ENCODE data around the gene TMCC2. TPM values are rescaled to one million over a fixed set of nuclear protein-coding genes. Genes with fewer than 3 reads are reported as not detected.

Gene TMCC2
- total RNA-seq, 1 donor from 2014 or later: 7.1 TPM

GRCh38 chr1:205286335-205286950 is 58.7 kb downstream of the TMCC2 start:
- no peak overlapping the region for H2AFZ ChIP-seq (replicated peaks)
- no peaks in the 10 kb centered on the region for H3K9me3 Mint-ChIP-seq
- H3K36me3 Mint-ChIP-seq: no peaks in the 10 kb centered on the region
- H3K4me3 Mint-ChIP-seq: peak overlapping the region; percentile 60
- peaks cover 34% of the 10 kb centered on the region for H3F3A ChIP-seq (ENCODE audit: low read depth)
- H3K4me1 Mint-ChIP-seq: peaks cover 65% of the 10 kb centered on the region
- H3K27me3 Mint-ChIP-seq (ENCODE audit: insufficient read depth, low read depth): peaks cover 6% of the 10 kb centered on the region
- no peaks in the 10 kb centered on the region for H3K36me3 ChIP-seq
- H3K27ac ChIP-seq: no peak overlapping the region
- no peak overlapping the region for H3K9ac ChIP-seq
- H3K4me1 ChIP-seq: peaks cover 51% of the 10 kb centered on the region
- no peak for DNase-seq (ENCODE audit: low spot score)
- no peaks in the 10 kb centered on the region for H3K79me2 ChIP-seq (ENCODE audit: low read depth)
- no peaks in the 10 kb centered on the region for H3K27me3 ChIP-seq
- H3K9me3 ChIP-seq (ENCODE audit: low read depth): no peaks in the 10 kb centered on the region
- no peak overlapping the region for H3K4me2 ChIP-seq
- no peak overlapping the region for H3K4me3 ChIP-seq
- H3K27ac Mint-ChIP-seq: peak overlapping the region; percentile 98
- H4K20me1 ChIP-seq (ENCODE audit: low read depth): no peaks in the 10 kb centered on the region
- TF ChIP-seq EZH2phosphoT487 (IDR thresholded peaks at IDR 0.05): no peak
- TF ChIP-seq EZH2 (IDR thresholded peaks at IDR 0.05): no peak
- TF ChIP-seq CTCF (IDR thresholded peaks at IDR 0.05): no peak

GRCh38 chr1:205287076-205287475 is 59.3 kb downstream of the TMCC2 start:
- no peaks in the 10 kb centered on the region for H4K20me1 ChIP-seq (ENCODE audit: low read depth)
- no peaks in the 10 kb centered on the region for H3K36me3 Mint-ChIP-seq
- H3K27me3 Mint-ChIP-seq (ENCODE audit: insufficient read depth, low read depth): peaks cover 6% of the 10 kb centered on the region
- H3K27ac ChIP-seq: no peak overlapping the region
- H3K27ac Mint-ChIP-seq: peak overlapping the region; percentile 25
- peaks cover 51% of the 10 kb centered on the region for H3K4me1 ChIP-seq
- TF ChIP-seq EZH2phosphoT487 (IDR thresholded peaks at IDR 0.05): no peak
- no peak for TF ChIP-seq CTCF (IDR thresholded peaks at IDR 0.05)
- TF ChIP-seq EZH2 (IDR thresholded peaks at IDR 0.05): no peak
- no peak overlapping the region for H3K9ac ChIP-seq
- no peak for DNase-seq (ENCODE audit: low spot score)
- no peaks in the 10 kb centered on the region for H3K36me3 ChIP-seq
- H3K4me3 Mint-ChIP-seq: peak overlapping the region; percentile 11
- H3K27me3 ChIP-seq: no peaks in the 10 kb centered on the region
- H3F3A ChIP-seq (ENCODE audit: low read depth): peaks cover 34% of the 10 kb centered on the region
- no peaks in the 10 kb centered on the region for H3K9me3 Mint-ChIP-seq
- no peak overlapping the region for H2AFZ ChIP-seq (replicated peaks)
- H3K4me2 ChIP-seq: no peak overlapping the region
- H3K9me3 ChIP-seq (ENCODE audit: low read depth): no peaks in the 10 kb centered on the region
- H3K4me1 Mint-ChIP-seq: peaks cover 68% of the 10 kb centered on the region
- H3K4me3 ChIP-seq: no peak overlapping the region
- no peaks in the 10 kb centered on the region for H3K79me2 ChIP-seq (ENCODE audit: low read depth)

GRCh38 chr1:205287767-205288559 is 60.2 kb downstream of the TMCC2 start:
- H3K79me2 ChIP-seq (ENCODE audit: low read depth): no peaks in the 10 kb centered on the region
- H3K27me3 ChIP-seq: no peaks in the 10 kb centered on the region
- Mint-ChIP-seq H3K9me3 (no peaks in the 10 kb centered on the region), H3K27me3 (ENCODE audit: insufficient read depth, low read depth) (peaks cover 4% of the 10 kb centered on the region), H3K27ac (peak overlapping the region; percentile 93), H3K4me3 (peak overlapping the region; percentile 11), H3K36me3 (no peaks in the 10 kb centered on the region), H3K4me1 (peaks cover 64% of the 10 kb centered on the region)
- H3K4me3 ChIP-seq: no peak overlapping the region
- no peaks in the 10 kb centered on the region for H4K20me1 ChIP-seq (ENCODE audit: low read depth)
- H3K27ac ChIP-seq: no peak overlapping the region
- no peak overlapping the region for H2AFZ ChIP-seq (replicated peaks)
- TF ChIP-seq EZH2phosphoT487 (IDR thresholded peaks at IDR 0.05) (no peak), CTCF (IDR thresholded peaks at IDR 0.05) (no peak), EZH2 (IDR thresholded peaks at IDR 0.05) (no peak)
- H3K9ac ChIP-seq: no peak overlapping the region
- peaks cover 44% of the 10 kb centered on the region for H3K4me1 ChIP-seq
- H3F3A ChIP-seq (ENCODE audit: low read depth): peaks cover 39% of the 10 kb centered on the region
- no peaks in the 10 kb centered on the region for H3K36me3 ChIP-seq
- no peaks in the 10 kb centered on the region for H3K9me3 ChIP-seq (ENCODE audit: low read depth)
- no peak for DNase-seq (ENCODE audit: low spot score)
- no peak overlapping the region for H3K4me2 ChIP-seq

Measured in neural progenitor cell (in vitro differentiated cells).